Trophoblast cell (in vitro differentiated cells and primary cell): ENCODE results near the gene ITIH5.
A peak's percentile ranks its signal among the peaks of the same experiment; 100 is the strongest.
"Not testable (repeated sequence)": the region's sequence is repeated elsewhere in the genome, so short reads cannot be mapped to it uniquely, and the experiment has no call there.

Experiments
- DNase-seq, 2 donors: peaks; one replicate each; pipeline ENCODE4 v3.0.0-alpha.2; 2016
- H2AFZ ChIP-seq: 2 replicates; pipeline ENCODE4 v1.6.1; 2013; ENCODE audit warnings: low read length, moderate library complexity, mild to moderate bottlenecking; ENCODE audit not compliant: insufficient read depth, poor library complexity
- H2AK5ac ChIP-seq: 2 replicates; pipeline ENCODE4 v1.6.1; 2013; ENCODE audit warnings: mild to moderate bottlenecking, low read length
- H2BK120ac ChIP-seq: 2 replicates; pipeline ENCODE4 v1.6.1; 2013; ENCODE audit warnings: low read length, mild to moderate bottlenecking, moderate library complexity; ENCODE audit not compliant: insufficient read depth, poor library complexity
- H2BK12ac ChIP-seq: 2 replicates; pipeline ENCODE4 v1.6.1; 2013; ENCODE audit warnings: mild to moderate bottlenecking, low read length, moderate library complexity
- H2BK5ac ChIP-seq: 2 replicates; pipeline ENCODE4 v1.6.1; 2013; ENCODE audit warnings: low read length, low read depth, moderate library complexity, mild to moderate bottlenecking; ENCODE audit not compliant: poor library complexity
- H3K14ac ChIP-seq: 2 replicates; pipeline ENCODE4 v1.6.1; 2013; ENCODE audit warnings: mild to moderate bottlenecking, low read length
- H3K18ac ChIP-seq: 2 replicates; pipeline ENCODE4 v1.6.1; 2013; ENCODE audit warnings: mild to moderate bottlenecking, low read length
- H3K23ac ChIP-seq: 2 replicates; pipeline ENCODE4 v1.6.1; 2013; ENCODE audit warnings: low read length
- H3K27ac ChIP-seq: 2 replicates; pipeline ENCODE4 v1.5.1; 2013; ENCODE audit warnings: low read depth, mild to moderate bottlenecking, inconsistent platforms, low read length, moderate library complexity
- H3K27me3 ChIP-seq: 2 replicates; pipeline ENCODE4 v1.6.1; 2013; ENCODE audit warnings: inconsistent platforms, mild to moderate bottlenecking, low read length, moderate library complexity; ENCODE audit not compliant: insufficient read depth
- H3K36me3 ChIP-seq, 2 experiments: 1 replicate in 1 of 2; 2 replicates in 1 of 2; pipeline ENCODE4 v1.6.1; 2013; ENCODE audit warnings: low read length in 2 of 2, mild to moderate bottlenecking in 2 of 2, moderate library complexity in 1 of 2; ENCODE audit not compliant: insufficient read depth in 2 of 2, control insufficient read depth in 1 of 2
- H3K4ac ChIP-seq: 2 replicates; pipeline ENCODE4 v1.6.1; 2013; ENCODE audit warnings: low read depth, mild to moderate bottlenecking, low read length, moderate library complexity
- H3K4me1 ChIP-seq, 2 experiments: 1 replicate in 1 of 2; 2 replicates in 1 of 2; pipeline ENCODE4 v1.6.1; 2013; ENCODE audit warnings: low read length in 2 of 2, mild to moderate bottlenecking in 2 of 2, moderate library complexity in 1 of 2; ENCODE audit not compliant: insufficient read depth in 2 of 2, control insufficient read depth in 1 of 2
- H3K4me2 ChIP-seq: 2 replicates; pipeline ENCODE4 v1.6.1; 2013; ENCODE audit warnings: inconsistent platforms, mild to moderate bottlenecking, low read length, moderate library complexity
- H3K4me3 ChIP-seq: 2 replicates; pipeline ENCODE4 v1.5.1; 2013; ENCODE audit warnings: mild to moderate bottlenecking, low read depth, low read length, inconsistent platforms
- H3K79me1 ChIP-seq: one replicate; pipeline ENCODE4 v1.6.1; 2013; ENCODE audit warnings: low read length
- H3K79me2 ChIP-seq: 2 replicates; pipeline ENCODE4 v1.6.1; 2013; ENCODE audit warnings: low read length, mild to moderate bottlenecking; ENCODE audit not compliant: control insufficient read depth, insufficient read depth, poor library complexity
- H3K9ac ChIP-seq: 2 replicates; pipeline ENCODE4 v1.6.1; 2013; ENCODE audit warnings: mild to moderate bottlenecking, low read length
- H3K9me3 ChIP-seq: 2 replicates; pipeline ENCODE4 v1.6.1; 2013; ENCODE audit warnings: low read depth, mild to moderate bottlenecking, control low read depth, inconsistent platforms, low read length; ENCODE audit not compliant: insufficient read depth
- H4K12ac ChIP-seq: 2 replicates; pipeline ENCODE4 v1.6.1; 2013; ENCODE audit warnings: low read depth, mild to moderate bottlenecking, low read length, moderate library complexity
- H4K8ac ChIP-seq: 2 replicates; pipeline ENCODE4 v1.6.1; 2013; ENCODE audit warnings: low read depth, mild to moderate bottlenecking, low read length, moderate library complexity
- H4K91ac ChIP-seq: one replicate; pipeline ENCODE4 v1.6.1; 2013; ENCODE audit warnings: low read depth, mild to moderate bottlenecking, low read length, moderate library complexity
- WGBS: extraction: QIAGEN DNeasy Blood & Tissue Kit; methylation state at CpG from one replicate; pipeline ENCODE4 v1.1.7; 2013; ENCODE audit warnings: missing lambda C conversion rate; ENCODE audit not compliant: insufficient read length, insufficient coverage; ENCODE audit errors: extremely low coverage; 5-methylcytosine and 5-hydroxymethylcytosine counted together

ITIH5 gene

GRCh38 chr10:7657079-7657478, 9.7 kb downstream of the ITIH5 start:
- H3K4me3 ChIP-seq, H3K18ac ChIP-seq, H3K4ac ChIP-seq, H2BK12ac ChIP-seq, H4K8ac ChIP-seq, H3K79me1 ChIP-seq, H3K36me3 ChIP-seq, H4K91ac ChIP-seq, H3K27me3 ChIP-seq, H2AK5ac ChIP-seq, H3K4me1 ChIP-seq, H3K9ac ChIP-seq, H2AFZ ChIP-seq, H3K79me2 ChIP-seq, H2BK5ac ChIP-seq, H3K9me3 ChIP-seq, H3K4me2 ChIP-seq, H4K12ac ChIP-seq, H3K27ac ChIP-seq, H3K14ac ChIP-seq, H3K23ac ChIP-seq, H2BK120ac ChIP-seq: not testable (repeated sequence)
- no CpG with 5 or more reads among the region's 11 CpGs for WGBS
- DNase-seq, result peak in 1 of 2 donors; percentile 63

- Histone ChIP-seq H2BK12ac (no peak overlapping the region), H2AK5ac (no peak overlapping the region), H3K23ac (peak overlapping the region; percentile 91), H3K9me3 (peaks cover 3% of the 10 kb centered on the region), H3K4ac (no peak overlapping the region), H3K4me3 (no peak overlapping the region), H4K91ac (no peak overlapping the region), H3K79me1 (no peaks in the 10 kb centered on the region), H4K8ac (no peak overlapping the region), H2AFZ (no peak overlapping the region), H3K27ac (no peak overlapping the region), H3K4me1 (no peaks in the 10 kb centered on the region), H2BK5ac (no peak overlapping the region), H3K36me3 (no peaks in the 10 kb centered on the region), H3K4me2 (no peak overlapping the region), H3K9ac (no peak overlapping the region), H4K12ac (no peak overlapping the region), H3K18ac (no peak overlapping the region), H3K79me2 (no peaks in the 10 kb centered on the region), H2BK120ac (no peak overlapping the region), H3K14ac (no peak overlapping the region), H3K27me3 (no peaks in the 10 kb centered on the region)
- WGBS, result no CpG with 5 or more reads among the region's 7 CpGs
- DNase-seq, result no peak
Observed at GRCh38 chr10:7651853-7652470, 14.8 kb downstream of the ITIH5 start.

- DNase-seq, result peak; percentile 58 to 82
- Histone ChIP-seq H3K27ac (no peak overlapping the region), H4K12ac (no peak overlapping the region), H4K8ac (no peak overlapping the region), H2BK120ac (no peak overlapping the region), H4K91ac (no peak overlapping the region), H3K36me3 (no peaks in the 10 kb centered on the region), H3K4ac (no peak overlapping the region), H3K79me1 (no peaks in the 10 kb centered on the region), H2AK5ac (no peak overlapping the region), H3K27me3 (no peaks in the 10 kb centered on the region), H3K4me1 (no peaks in the 10 kb centered on the region), H3K14ac (no peak overlapping the region), H3K4me3 (no peak overlapping the region), H3K9ac (no peak overlapping the region), H2BK5ac (no peak overlapping the region), H3K9me3 (peaks cover 3% of the 10 kb centered on the region), H2BK12ac (no peak overlapping the region), H3K23ac (no peak overlapping the region), H3K18ac (no peak overlapping the region), H2AFZ (no peak overlapping the region), H3K4me2 (no peak overlapping the region), H3K79me2 (no peaks in the 10 kb centered on the region)
- no CpG with 5 or more reads among the region's 6 CpGs for WGBS
Observed at GRCh38 chr10:7649673-7650300, 17.0 kb downstream of the ITIH5 start.

GRCh38 chr10:7647062-7647664, 19.6 kb downstream of the ITIH5 start:
- no peak overlapping the region for H2BK5ac ChIP-seq
- no peak overlapping the region for H3K4me2 ChIP-seq
- no peak overlapping the region for H3K4me3 ChIP-seq
- H3K27me3 ChIP-seq, result no peaks in the 10 kb centered on the region
- H3K36me3 ChIP-seq, result no peaks in the 10 kb centered on the region
- H4K91ac ChIP-seq, result no peak overlapping the region
- H3K79me1 ChIP-seq, result no peaks in the 10 kb centered on the region
- WGBS, result no CpG with 5 or more reads among the region's 4 CpGs
- no peak overlapping the region for H2AK5ac ChIP-seq
- no peaks in the 10 kb centered on the region for H3K79me2 ChIP-seq
- H3K9me3 ChIP-seq, result peaks cover 3% of the 10 kb centered on the region
- H3K14ac ChIP-seq, result no peak overlapping the region
- no peak overlapping the region for H4K8ac ChIP-seq
- no peaks in the 10 kb centered on the region for H3K4me1 ChIP-seq
- no peak overlapping the region for H3K9ac ChIP-seq
- H3K23ac ChIP-seq, result no peak overlapping the region
- no peak overlapping the region for H3K18ac ChIP-seq
- no peak overlapping the region for H3K4ac ChIP-seq
- no peak overlapping the region for H4K12ac ChIP-seq
- no peak overlapping the region for H2BK12ac ChIP-seq
- H2BK120ac ChIP-seq, result no peak overlapping the region
- DNase-seq, result no peak
- no peak overlapping the region for H2AFZ ChIP-seq
- H3K27ac ChIP-seq, result no peak overlapping the region
